IPS DF 4.7 (cell line): ENCODE measurements around the gene CELF5.

Experiments used
- DNase-seq: peaks from one replicate; pipeline ENCODE4 v3.0.0-alpha.2; 2013; ENCODE audit warnings: low spot score; ENCODE audit errors: extremely low read depth

CELF5 gene

GRCh38 chr19:3224346-3225168, at the start of gene CELF5:
CELF5 (plus strand) TSS chr19:3224661; CDS start chr19:3224740, 79 bp downstream.
- DNase-seq = no peak

- no peak for DNase-seq
Observed at GRCh38 chr19:3175781-3176714, 48.4 kb upstream of the CELF5 start.

GRCh38 chr19:3176715-3177501, 47.6 kb upstream of the CELF5 start:
- DNase-seq = no peak

- no peak for DNase-seq
Observed at GRCh38 chr19:3178377-3178972, 46.0 kb upstream of the CELF5 start, which contains the start of gene S1PR4. S1PR4 (plus strand) TSS chr19:3178769; CDS start chr19:3178793, 24 bp downstream.

GRCh38 chr19:3178973-3179738, 45.3 kb upstream of the CELF5 start:
- DNase-seq = no peak

GRCh38 chr19:3179739-3180293, 44.6 kb upstream of the CELF5 start:
- DNase-seq = no peak

GRCh38 chr19:3183721-3184641, 40.5 kb upstream of the CELF5 start:
- no peak for DNase-seq

- no peak for DNase-seq
Observed at GRCh38 chr19:3184847-3185460, 39.5 kb upstream of the CELF5 start.

- peak; percentile 79 for DNase-seq
Observed at GRCh38 chr19:3185461-3186159, 38.9 kb upstream of the CELF5 start, which contains the start of gene NCLN. NCLN (plus strand) TSS chr19:3185930; CDS start chr19:3186031, 101 bp downstream.

GRCh38 chr19:3186160-3186688, 38.2 kb upstream of the CELF5 start:
- no peak for DNase-seq

- no peak for DNase-seq
Observed at GRCh38 chr19:3186891-3187661, 37.4 kb upstream of the CELF5 start.

GRCh38 chr19:3187662-3188511, 36.6 kb upstream of the CELF5 start:
- no peak for DNase-seq

- no peak for DNase-seq
Observed at GRCh38 chr19:3188627-3189596, 35.5 kb upstream of the CELF5 start.

GRCh38 chr19:3189702-3190469, 34.6 kb upstream of the CELF5 start:
- no peak for DNase-seq
